ENCODE results near the gene ANKS1B. TPM values are rescaled to one million over a fixed set of nuclear protein-coding genes. Genes with fewer than 3 reads are reported as not detected.

The ANKS1B gene
- total RNA-seq, 1 experiment from 2014 or later, result 0.61 TPM

DNA sequence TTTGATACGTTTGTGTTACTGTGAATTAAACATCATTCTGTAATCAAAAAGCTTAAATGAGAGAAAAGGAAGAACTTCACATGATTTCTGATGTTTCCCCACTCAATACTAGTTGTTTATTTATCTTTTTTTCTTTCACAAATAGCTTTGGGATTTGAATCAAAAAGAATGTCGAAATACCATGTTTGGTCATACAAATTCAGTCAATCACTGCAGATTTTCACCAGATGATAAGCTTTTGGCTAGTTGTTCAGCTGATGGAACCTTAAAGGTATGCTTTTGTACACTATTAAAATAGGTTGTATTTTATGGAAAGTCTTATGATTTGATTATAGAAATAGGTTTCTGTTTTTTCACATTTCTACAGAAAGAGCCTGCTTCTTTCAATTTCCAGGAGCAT lies 1298.1 kb downstream of the ANKS1B start:
- Mint-ChIP-seq H3K36me3 (ENCODE audit: insufficient read depth, unreplicated experiment) (peaks cover 7% of the 10 kb centered on the region), H3K4me1 (ENCODE audit: low read depth, unreplicated experiment) (no peaks in the 10 kb centered on the region), H3K27ac (ENCODE audit: unreplicated experiment) (no peak overlapping the region), H3K27me3 (ENCODE audit: insufficient read depth, unreplicated experiment) (no peaks in the 10 kb centered on the region), H3K4me3 (ENCODE audit: unreplicated experiment) (no peak overlapping the region), H3K9me3 (ENCODE audit: unreplicated experiment) (no peaks in the 10 kb centered on the region)
- no peak for DNase-seq
- no peaks in the 10 kb centered on the region for H3K9me3 ChIP-seq
- no TSS peak for BruUV-seq (replicated peaks)
- H3K36me3 ChIP-seq (ENCODE audit: control insufficient read depth, insufficient read depth, low read length), result no peaks in the 10 kb centered on the region
- POLR2A ChIA-PET, result no interaction called here
- CTCF ChIA-PET, result no interaction called here
- H3K4me3 ChIP-seq (ENCODE audit: low read depth, low read length), result no peak overlapping the region
- intact Hi-C loops (cut with micrococcal nuclease; ENCODE audit: unreplicated experiment), result no loop called here
- TF ChIP-seq, protein P1, sequence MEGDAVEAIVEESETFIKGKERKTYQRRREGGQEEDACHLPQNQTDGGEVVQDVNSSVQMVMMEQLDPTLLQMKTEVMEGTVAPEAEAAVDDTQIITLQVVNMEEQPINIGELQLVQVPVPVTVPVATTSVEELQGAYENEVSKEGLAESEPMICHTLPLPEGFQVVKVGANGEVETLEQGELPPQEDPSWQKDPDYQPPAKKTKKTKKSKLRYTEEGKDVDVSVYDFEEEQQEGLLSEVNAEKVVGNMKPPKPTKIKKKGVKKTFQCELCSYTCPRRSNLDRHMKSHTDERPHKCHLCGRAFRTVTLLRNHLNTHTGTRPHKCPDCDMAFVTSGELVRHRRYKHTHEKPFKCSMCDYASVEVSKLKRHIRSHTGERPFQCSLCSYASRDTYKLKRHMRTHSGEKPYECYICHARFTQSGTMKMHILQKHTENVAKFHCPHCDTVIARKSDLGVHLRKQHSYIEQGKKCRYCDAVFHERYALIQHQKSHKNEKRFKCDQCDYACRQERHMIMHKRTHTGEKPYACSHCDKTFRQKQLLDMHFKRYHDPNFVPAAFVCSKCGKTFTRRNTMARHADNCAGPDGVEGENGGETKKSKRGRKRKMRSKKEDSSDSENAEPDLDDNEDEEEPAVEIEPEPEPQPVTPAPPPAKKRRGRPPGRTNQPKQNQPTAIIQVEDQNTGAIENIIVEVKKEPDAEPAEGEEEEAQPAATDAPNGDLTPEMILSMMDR (IDR thresholded peaks at IDR 0.05; ENCODE audit: insufficient read depth in 1 of 2, low read depth in 1 of 2, low read length in 1 of 2, severe bottlenecking in 1 of 2, unreplicated experiment in 1 of 2), result no peak
- H3K27me3 ChIP-seq (replicated peaks; ENCODE audit: control insufficient read depth, insufficient read depth, low read length), result no peaks in the 10 kb centered on the region
- H3K4me1 ChIP-seq, result no peaks in the 10 kb centered on the region

Other genes with a start within 250 kb of the ANKS1B start
- 26.6 and 29.6 TPM in 2 replicates for gene BLTP3B, start 157.9 kb upstream of the ANKS1B start, total RNA-seq (2022)
- gene ACTR6, start 215.9 kb upstream of the ANKS1B start, total RNA-seq (2022), result 25.0 and 26.0 TPM in 2 replicates

Data from Caco-2 (cell line).